ENCODE results near the gene KLK14.

Gene KLK14, protein sequence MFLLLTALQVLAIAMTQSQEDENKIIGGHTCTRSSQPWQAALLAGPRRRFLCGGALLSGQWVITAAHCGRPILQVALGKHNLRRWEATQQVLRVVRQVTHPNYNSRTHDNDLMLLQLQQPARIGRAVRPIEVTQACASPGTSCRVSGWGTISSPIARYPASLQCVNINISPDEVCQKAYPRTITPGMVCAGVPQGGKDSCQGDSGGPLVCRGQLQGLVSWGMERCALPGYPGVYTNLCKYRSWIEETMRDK
- total RNA-seq = 0 to 0.49 reads per million in 2 donors

DNA sequence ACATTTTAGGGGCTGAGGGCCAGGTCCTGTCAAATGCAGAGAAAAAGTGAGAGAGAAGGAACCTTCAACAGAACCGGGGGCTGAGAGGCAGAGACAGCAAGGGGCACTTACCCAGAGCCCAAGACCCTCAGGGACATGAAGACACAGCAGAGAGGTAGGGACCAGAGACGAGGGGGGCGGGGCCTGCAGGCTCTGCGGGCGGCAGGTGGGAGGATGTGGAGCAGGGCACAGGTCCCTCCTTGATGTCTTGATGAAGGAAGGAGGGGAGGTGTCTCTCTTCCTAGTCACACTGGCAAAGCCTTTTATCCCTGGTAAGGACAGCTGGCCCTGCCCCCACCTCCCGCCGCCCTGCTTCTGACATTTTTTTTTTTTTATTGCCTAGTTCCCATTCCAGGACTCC is at the start of gene KLK14:
Gene KLK14 (minus strand): TSS at position 277 of the 400 bp plus-strand sequence. CDS start 273 bp downstream, at position 4.
- no peak for DNase-seq

DNA sequence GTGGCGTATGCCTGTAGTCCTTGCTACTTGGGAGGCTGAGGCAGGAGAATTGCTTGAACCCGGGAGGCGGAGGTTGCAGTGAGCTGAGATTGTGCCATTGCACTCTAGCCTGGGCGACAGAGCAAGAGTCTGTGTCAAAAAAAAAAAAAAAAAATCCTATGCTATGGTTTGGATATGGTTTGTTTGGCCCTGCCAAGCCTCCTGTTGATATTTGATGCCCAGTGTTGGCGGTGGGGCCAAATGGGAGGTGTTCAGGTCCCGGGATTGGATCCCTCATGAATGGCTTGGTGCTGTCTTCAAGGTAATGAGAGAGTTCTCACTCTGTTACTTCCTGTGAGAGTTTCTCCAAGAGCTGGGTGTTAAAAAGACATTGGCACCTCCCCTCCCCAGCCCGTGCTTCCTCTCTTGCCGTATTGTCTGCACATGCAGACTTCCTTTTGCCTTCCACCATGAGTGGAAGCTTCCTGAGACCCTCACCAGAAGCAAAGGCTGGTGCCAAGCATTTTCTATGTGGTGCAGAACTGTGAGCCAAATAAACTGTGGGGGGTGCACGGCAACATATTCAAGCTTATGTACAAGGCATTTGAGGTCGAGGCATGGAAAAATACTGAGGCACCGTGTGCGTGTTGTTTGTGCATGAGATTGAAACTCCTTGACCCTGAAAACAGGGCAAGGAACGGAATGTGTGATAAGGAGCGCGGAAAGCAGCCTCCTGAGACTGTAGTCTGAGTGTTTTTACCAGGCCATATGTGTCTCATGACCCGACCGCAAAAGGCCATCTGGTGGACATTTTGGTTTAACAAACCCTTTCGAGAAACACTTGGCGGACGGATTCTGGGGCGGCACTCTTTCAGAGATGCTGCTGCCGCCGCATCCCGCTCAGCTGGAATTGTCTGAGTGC is 49.3 kb upstream of the KLK14 start:
- DNase-seq = no peak

DNA sequence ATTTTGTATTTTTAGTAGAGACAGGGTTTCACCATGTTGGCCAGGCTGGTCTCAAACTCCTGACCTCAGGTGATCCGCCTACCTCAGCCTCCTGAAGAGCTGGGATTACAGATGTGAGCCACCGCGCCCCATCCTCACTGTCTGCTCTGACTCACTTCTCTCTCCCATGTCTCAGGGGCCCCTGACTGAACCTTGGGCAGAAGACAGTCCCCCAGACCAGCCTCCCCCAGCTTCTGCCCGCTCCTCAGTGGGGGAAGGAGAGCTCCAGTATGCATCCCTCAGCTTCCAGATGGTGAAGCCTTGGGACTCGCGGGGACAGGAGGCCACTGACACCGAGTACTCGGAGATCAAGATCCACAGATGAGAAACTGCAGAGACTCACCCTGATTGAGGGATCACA is 47.0 kb upstream of the KLK14 start:
- DNase-seq = no peak

- DNase-seq = no peak
Observed at GRCh38 chr19:51128227-51128626, 45.5 kb upstream of the KLK14 start.

DNA sequence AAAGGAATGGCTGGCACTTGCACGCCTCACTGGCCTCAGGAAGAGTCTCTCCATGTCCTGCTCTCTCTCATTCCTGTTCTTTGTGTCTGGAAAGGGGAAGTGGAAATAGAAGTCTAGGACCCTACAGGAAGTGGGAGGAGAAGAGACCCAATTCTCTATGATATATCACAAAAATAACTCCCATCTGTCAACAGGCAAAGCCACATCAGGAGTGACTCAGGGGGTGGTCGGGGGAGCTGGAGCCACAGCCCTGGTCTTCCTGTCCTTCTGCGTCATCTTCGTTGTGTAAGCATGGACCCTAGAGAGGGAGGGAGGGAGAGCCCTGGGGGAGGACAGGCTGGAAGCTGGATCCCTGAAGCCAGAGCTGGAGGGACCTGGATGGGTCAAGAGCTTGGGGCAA is 45.1 kb upstream of the KLK14 start:
- DNase-seq = no peak

- DNase-seq = no peak
Observed at GRCh38 chr19:51127032-51127431, 44.3 kb upstream of the KLK14 start.

GRCh38 chr19:51125421-51126075 is 42.9 kb upstream of the KLK14 start:
- no peak for DNase-seq

DNA sequence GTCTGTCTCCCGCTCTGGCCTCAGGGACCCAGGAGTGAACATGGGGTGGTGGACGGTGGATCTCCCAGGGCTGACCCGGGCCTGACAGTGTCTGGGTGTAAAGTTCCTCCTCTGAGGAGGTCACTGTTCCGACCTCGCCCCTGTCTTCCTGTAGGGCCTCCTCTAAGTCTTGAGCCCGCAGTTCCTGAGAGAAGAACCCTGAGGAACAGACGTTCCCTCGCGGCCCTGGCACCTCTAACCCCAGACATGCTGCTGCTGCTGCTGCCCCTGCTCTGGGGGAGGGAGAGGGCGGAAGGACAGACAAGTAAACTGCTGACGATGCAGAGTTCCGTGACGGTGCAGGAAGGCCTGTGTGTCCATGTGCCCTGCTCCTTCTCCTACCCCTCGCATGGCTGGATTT is 42.0 kb upstream of the KLK14 start, which contains the start of gene SIGLEC9:
Gene SIGLEC9 (plus strand): TSS at position 178 of the 400 bp plus-strand sequence. CDS start 69 bp downstream, at position 247.
- DNase-seq = no peak

DNA sequence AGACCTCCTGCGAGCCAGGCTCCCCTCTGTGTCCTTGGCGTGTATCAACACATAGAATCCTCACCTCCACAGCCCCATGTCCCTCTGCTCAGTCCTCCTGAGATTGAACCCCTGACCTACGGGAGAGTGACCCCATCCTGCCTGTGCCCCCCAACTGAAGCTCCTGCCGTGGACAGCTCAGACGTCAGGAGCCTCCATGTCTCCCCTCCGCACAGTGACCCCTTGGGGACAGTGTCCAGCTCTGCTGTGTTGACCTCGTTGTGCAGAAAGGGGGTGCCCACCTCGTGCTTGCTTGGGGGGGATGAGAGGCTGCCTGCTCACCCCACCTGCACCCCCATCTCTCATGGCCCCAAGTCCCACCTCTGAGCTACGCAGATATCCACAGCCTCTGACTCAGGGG is 41.5 kb upstream of the KLK14 start:
- no peak for DNase-seq

- no peak for DNase-seq
Observed at GRCh38 chr19:51123802-51124201, 41.1 kb upstream of the KLK14 start.

GRCh38 chr19:51123381-51123800 is 40.7 kb upstream of the KLK14 start:
- DNase-seq = no peak

DNA sequence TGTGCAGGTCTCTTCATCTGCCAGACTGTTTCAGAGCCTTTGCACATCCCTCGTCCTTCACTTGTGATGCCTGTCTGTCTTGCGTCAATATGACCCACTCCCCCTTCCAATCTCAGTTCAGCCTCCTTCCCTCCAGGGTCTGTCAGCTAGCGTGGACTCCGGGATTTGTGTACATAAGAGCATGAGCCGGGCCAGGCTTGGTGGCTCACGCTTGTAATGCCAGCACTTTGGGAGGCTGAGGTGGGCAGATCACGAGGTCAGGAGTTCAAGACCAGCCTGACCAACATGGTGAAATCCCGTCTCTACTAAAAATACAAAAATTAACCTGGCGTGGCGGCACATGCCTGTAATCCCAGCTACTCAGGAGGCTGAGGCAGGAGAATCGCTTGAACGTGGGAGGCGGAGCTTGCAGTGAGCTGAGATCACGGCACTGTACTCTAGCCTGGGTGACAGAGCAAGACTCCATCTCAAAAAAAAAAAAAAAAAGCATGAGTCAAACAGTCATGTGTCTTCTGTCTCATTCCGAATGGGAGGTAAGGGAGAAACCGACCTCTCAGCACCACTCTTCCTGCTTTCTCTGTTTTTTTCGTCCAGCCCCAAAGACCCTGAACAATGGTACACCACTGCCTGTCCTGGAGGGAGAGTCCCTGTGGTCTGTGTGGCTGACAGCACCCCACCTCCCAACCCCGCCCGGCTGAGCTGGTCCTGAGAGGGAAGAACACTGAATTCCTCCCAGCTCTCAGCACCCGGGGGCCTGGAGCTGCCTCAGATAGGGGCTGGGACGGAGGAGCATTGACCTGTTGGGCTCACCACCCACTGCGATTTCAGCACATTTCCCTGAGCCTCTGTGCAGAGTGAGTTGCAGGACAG is 39.7 kb upstream of the KLK14 start:
- no peak for DNase-seq

DNA sequence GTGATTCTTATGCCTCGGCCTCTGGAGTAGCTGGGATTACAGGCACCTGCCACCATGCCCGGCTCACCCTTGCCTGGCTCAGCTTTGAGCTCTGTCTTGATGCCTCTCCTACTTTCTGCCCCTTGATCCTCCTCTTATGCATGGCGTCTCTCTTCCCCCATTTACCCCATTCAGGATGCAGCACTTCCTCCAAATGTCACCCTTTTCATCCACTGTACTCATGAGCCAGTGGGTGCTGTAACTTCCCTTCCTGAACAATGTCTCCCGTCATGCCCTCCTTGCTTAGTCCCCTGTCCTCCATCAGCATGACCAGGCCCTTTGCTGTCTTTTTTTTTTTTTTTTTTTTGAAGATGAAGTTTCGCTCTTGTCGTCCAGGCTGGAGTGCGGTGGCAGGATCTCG is 38.6 kb upstream of the KLK14 start:
- no peak for DNase-seq

GRCh38 chr19:51120160-51120559 is 37.5 kb upstream of the KLK14 start:
- DNase-seq = no peak

GRCh38 chr19:51119611-51120010 is 36.9 kb upstream of the KLK14 start:
- DNase-seq = no peak

GRCh38 chr19:51119101-51119500 is 36.4 kb upstream of the KLK14 start:
- no peak for DNase-seq

- no peak for DNase-seq
Observed at GRCh38 chr19:51116736-51117286, 34.1 kb upstream of the KLK14 start.

GRCh38 chr19:51114087-51114729 is 31.5 kb upstream of the KLK14 start:
- DNase-seq = no peak

DNA sequence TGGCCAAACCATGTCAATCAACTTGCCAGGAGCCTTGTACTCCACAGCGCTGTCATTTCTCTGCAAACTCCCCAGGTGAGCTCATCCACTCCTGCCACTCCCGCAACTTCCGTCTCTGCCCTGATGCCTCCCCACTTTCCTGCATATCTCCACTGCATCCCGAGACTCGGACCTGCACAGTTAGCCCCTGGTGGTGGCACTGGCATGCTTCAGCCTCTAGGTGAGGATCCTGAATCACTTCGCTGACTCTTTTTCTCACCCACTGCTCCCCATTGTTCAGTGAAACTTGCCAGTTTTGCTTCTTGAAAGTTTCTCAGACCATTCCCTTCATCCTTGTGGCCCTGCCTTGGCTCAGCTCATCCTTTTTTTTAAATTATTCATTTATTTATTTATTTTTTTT is 28.9 kb upstream of the KLK14 start:
- DNase-seq = no peak

DNA sequence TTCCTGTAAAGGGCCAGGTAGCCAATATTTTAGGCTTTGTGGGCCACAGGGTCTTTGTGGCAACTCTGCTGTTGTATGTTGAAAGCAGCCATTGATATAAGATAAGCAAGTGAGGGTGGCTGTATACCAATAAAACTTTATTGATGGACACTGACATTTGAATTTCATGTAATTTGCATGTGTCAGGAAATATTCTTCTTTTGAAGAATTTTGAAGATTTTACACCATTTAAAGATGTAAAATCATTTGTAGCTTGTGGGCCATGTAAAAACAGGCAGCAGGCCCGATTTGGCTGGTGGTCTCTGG is 27.9 kb upstream of the KLK14 start:
- DNase-seq = no peak

- no peak for DNase-seq
Observed at GRCh38 chr19:51108805-51109146, 26.1 kb upstream of the KLK14 start.

Data from T-helper 9 cell (primary cell).